Measurements from ENCODE around the gene CLSTN2. TPM values are rescaled to one million over a fixed set of nuclear protein-coding genes. Genes with fewer than 3 reads are reported as not detected.

The CLSTN2 gene
- total RNA-seq, 4 donors from 2014 or later = 19.5 to 66.7 (median 42.5) TPM

- TF ChIP-seq, protein P1, sequence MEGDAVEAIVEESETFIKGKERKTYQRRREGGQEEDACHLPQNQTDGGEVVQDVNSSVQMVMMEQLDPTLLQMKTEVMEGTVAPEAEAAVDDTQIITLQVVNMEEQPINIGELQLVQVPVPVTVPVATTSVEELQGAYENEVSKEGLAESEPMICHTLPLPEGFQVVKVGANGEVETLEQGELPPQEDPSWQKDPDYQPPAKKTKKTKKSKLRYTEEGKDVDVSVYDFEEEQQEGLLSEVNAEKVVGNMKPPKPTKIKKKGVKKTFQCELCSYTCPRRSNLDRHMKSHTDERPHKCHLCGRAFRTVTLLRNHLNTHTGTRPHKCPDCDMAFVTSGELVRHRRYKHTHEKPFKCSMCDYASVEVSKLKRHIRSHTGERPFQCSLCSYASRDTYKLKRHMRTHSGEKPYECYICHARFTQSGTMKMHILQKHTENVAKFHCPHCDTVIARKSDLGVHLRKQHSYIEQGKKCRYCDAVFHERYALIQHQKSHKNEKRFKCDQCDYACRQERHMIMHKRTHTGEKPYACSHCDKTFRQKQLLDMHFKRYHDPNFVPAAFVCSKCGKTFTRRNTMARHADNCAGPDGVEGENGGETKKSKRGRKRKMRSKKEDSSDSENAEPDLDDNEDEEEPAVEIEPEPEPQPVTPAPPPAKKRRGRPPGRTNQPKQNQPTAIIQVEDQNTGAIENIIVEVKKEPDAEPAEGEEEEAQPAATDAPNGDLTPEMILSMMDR (IDR thresholded peaks at IDR 0.05; ENCODE audit: low read depth) = no peak
Observed at GRCh38 chr3:140363801-140364200, 428.8 kb downstream of the CLSTN2 start.

DNA sequence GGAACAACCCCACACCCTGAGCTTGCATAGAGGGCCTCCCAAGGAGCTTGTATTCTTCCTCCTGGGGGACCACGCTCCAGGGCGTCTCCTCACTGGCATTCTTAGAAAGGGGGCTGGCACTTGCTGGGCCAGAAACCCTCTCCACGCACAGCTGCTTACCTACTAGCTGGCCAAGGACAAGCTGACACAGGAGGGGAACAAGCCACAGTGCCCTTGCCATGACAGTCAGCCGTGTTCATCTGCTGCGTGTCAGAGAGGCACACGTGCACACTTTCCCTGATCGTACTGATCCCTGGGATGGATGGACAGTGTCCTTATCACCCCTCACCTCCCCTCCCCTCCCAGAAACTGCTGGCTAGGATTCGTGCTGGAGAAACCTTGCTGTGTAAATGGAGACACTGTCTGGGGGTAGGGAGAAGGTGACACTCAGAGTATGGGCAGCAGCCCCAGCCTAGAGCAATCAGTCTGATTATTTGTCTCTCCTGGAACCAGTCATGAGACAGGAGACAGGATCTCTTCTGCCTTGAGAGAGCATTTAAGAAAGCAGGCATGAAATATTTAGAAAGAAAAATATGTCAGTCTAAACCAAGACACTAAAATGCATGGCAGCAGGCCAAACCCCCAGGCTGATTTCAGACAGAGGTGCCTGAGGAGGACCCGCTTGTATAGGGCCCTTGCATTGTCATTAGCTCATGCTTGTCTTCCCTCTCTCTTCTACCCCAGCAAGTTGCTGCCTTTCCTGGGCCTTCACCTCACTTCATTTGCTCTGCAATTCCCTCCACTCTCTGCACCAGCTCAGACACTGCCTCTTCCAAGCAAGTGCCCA is 431.1 kb downstream of the CLSTN2 start:
- TF ChIP-seq, protein P1 (IDR thresholded peaks at IDR 0.05; ENCODE audit: low read depth) = no peak

GRCh38 chr3:140368223-140368811 is 433.3 kb downstream of the CLSTN2 start:
- TF ChIP-seq, protein P1 (IDR thresholded peaks at IDR 0.05; ENCODE audit: low read depth) = no peak

DNA sequence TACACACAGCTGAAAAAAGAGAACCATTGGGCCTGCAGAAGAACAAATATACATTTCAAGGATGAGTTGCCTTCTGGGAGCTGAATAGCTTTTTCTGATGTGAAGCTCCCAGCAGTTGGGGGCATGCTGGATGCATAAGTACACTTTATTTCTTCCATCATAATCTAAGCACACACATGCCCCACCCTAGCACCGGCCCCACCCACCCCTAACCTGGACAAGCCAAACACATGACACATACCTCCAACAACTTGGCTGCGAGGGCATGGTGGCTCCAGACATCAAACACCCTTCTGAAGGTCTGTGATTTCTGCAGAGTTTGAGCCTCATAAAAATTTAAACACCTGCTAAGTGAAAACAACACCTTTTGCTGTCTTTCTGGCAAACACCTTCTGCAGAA is 435.7 kb downstream of the CLSTN2 start:
- TF ChIP-seq, protein P1 (IDR thresholded peaks at IDR 0.05; ENCODE audit: low read depth) = no peak

GRCh38 chr3:140373234-140373633 is 438.2 kb downstream of the CLSTN2 start:
- TF ChIP-seq, protein P1 (IDR thresholded peaks at IDR 0.05; ENCODE audit: low read depth) = no peak

DNA sequence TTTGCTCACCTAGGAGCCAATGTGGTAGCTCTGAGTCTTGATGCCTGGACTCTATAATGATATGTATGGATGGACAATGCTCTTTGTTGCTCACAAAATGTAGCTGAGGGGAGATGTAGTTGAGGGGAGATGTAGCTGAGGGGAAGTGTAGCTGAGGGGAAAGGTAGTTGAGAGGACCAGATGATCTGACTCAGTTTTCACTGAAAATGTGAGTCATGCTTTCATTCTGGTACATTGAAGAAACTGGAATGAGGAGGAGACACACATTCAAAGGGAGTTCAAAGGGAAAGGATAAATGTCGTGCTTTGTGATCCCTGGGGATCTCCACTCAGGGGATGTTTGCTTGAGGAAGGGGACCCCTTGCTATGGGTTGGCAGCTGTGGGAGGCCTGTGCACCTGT is 440.0 kb downstream of the CLSTN2 start:
- TF ChIP-seq, protein P1 (IDR thresholded peaks at IDR 0.05; ENCODE audit: low read depth) = no peak

GRCh38 chr3:140376136-140376889 is 441.3 kb downstream of the CLSTN2 start:
- TF ChIP-seq, protein P1 (IDR thresholded peaks at IDR 0.05; ENCODE audit: low read depth) = no peak

Data from subcutaneous adipose tissue (tissue), 4 donors.